H9 (cell line): Measurements from ENCODE around the gene MMP11. TPM values are rescaled to one million over a fixed set of nuclear protein-coding genes. Genes with fewer than 3 reads are reported as not detected.

Experiments
- DNase-seq: peaks from one replicate; pipeline ENCODE4 v3.0.0-alpha.2; 2017
- H2AFZ ChIP-seq: one replicate; pipeline ENCODE4 v1.6.1; 2013; ENCODE audit warnings: mild to moderate bottlenecking, low read length, control low read depth, moderate library complexity
- H2AK5ac ChIP-seq: 2 replicates; pipeline ENCODE4 v1.6.1; 2013; ENCODE audit warnings: low read length, control low read depth, mixed read lengths; ENCODE audit not compliant: insufficient read length
- H2BK120ac ChIP-seq: one replicate; pipeline ENCODE4 v1.6.1; 2013; ENCODE audit warnings: low read depth, mild to moderate bottlenecking, low read length, control low read depth, inconsistent platforms; ENCODE audit not compliant: poor library complexity, severe bottlenecking
- H2BK12ac ChIP-seq: 2 replicates; pipeline ENCODE4 v1.6.1; 2013; ENCODE audit warnings: low read length, control low read depth, mixed read lengths, low read depth; ENCODE audit not compliant: insufficient read length
- H2BK15ac ChIP-seq: 2 replicates; pipeline ENCODE4 v1.6.1; 2013; ENCODE audit warnings: low read depth, low read length, control low read depth
- H2BK20ac ChIP-seq: one replicate; pipeline ENCODE4 v1.6.1; 2013; ENCODE audit warnings: low read depth, mild to moderate bottlenecking, low read length, control low read depth, inconsistent platforms; ENCODE audit not compliant: poor library complexity, severe bottlenecking
- H2BK5ac ChIP-seq: 2 replicates; pipeline ENCODE4 v1.6.1; 2013; ENCODE audit warnings: low read length, control low read depth, mixed read lengths; ENCODE audit not compliant: insufficient read length
- H3K14ac ChIP-seq: 2 replicates; pipeline ENCODE4 v1.6.1; 2013; ENCODE audit warnings: low read length, control low read depth; ENCODE audit not compliant: insufficient read depth
- H3K18ac ChIP-seq: 2 replicates; pipeline ENCODE4 v1.6.1; 2013; ENCODE audit warnings: low read depth, mild to moderate bottlenecking, mixed read lengths, low read length, control low read depth; ENCODE audit not compliant: insufficient read length
- H3K23ac ChIP-seq: 2 replicates; pipeline ENCODE4 v1.6.1; 2013; ENCODE audit warnings: low read length, control low read depth, mixed read lengths, low read depth; ENCODE audit not compliant: insufficient read length
- H3K23me2 ChIP-seq: 2 replicates; pipeline ENCODE4 v1.6.1; 2013; ENCODE audit warnings: low read depth, mild to moderate bottlenecking, mixed read lengths, low read length, control low read depth; ENCODE audit not compliant: insufficient read length, poor library complexity, severe bottlenecking
- H3K27ac ChIP-seq: 2 replicates; pipeline ENCODE4 v1.5.1; 2013; ENCODE audit warnings: low read length, control low read depth, mixed read lengths, low read depth; ENCODE audit not compliant: insufficient read length
- H3K27me3 ChIP-seq: 2 replicates; pipeline ENCODE4 v1.6.1; 2013; ENCODE audit warnings: low read length, control low read depth, inconsistent platforms; ENCODE audit not compliant: insufficient read depth
- H3K4ac ChIP-seq: 2 replicates; pipeline ENCODE4 v1.6.1; 2013; ENCODE audit warnings: low read depth, mild to moderate bottlenecking, control low read depth, inconsistent platforms, low read length, moderate library complexity
- H3K4me1 ChIP-seq: 2 replicates; pipeline ENCODE4 v1.6.1; 2013; ENCODE audit warnings: low read length, control low read depth, inconsistent platforms; ENCODE audit not compliant: insufficient read depth
- H3K4me2 ChIP-seq: 2 replicates; pipeline ENCODE4 v1.6.1; 2013; ENCODE audit warnings: low read length, control low read depth, mixed read lengths; ENCODE audit not compliant: insufficient read length, insufficient read depth
- H3K56ac ChIP-seq: 2 replicates; pipeline ENCODE4 v1.6.1; 2013; ENCODE audit warnings: low read depth, mild to moderate bottlenecking, mixed read lengths, low read length, control low read depth; ENCODE audit not compliant: insufficient read length
- H3K79me1 ChIP-seq: 2 replicates; pipeline ENCODE4 v1.6.1; 2013; ENCODE audit warnings: low read depth, mild to moderate bottlenecking, moderate library complexity, low read length, control low read depth, inconsistent platforms; ENCODE audit not compliant: insufficient read depth, poor library complexity, severe bottlenecking
- H3K79me2 ChIP-seq: 2 replicates; pipeline ENCODE4 v1.6.1; 2013; ENCODE audit warnings: low read length, control low read depth, inconsistent platforms; ENCODE audit not compliant: insufficient read depth
- H3K9ac ChIP-seq: 2 replicates; pipeline ENCODE4 v1.6.1; 2013; ENCODE audit warnings: low read length, control low read depth, mixed read lengths; ENCODE audit not compliant: insufficient read length; ENCODE audit errors: extremely low read depth
- H3K9me3 ChIP-seq: one replicate; pipeline ENCODE4 v1.6.1; 2013; ENCODE audit warnings: low read depth, low read length, inconsistent platforms; ENCODE audit not compliant: control insufficient read depth
- H3T11ph ChIP-seq: one replicate; pipeline ENCODE4 v1.6.1; 2013; ENCODE audit warnings: mild to moderate bottlenecking, low read length, control low read depth, inconsistent platforms
- H4K20me1 ChIP-seq: one replicate; pipeline ENCODE4 v1.6.1; 2013; ENCODE audit not compliant: control insufficient read depth, insufficient read length, insufficient read depth
- H4K5ac ChIP-seq: 2 replicates; pipeline ENCODE4 v1.6.1; 2013; ENCODE audit warnings: low read depth, mild to moderate bottlenecking, mixed read lengths, low read length, control low read depth; ENCODE audit not compliant: insufficient read length
- H4K8ac ChIP-seq: replicated peaks from 2 replicates; pipeline ENCODE4 v1.6.1; 2013; ENCODE audit warnings: low read length, control low read depth, mixed read lengths, low read depth; ENCODE audit not compliant: insufficient read length
- H4K91ac ChIP-seq: 2 replicates; pipeline ENCODE4 v1.6.1; 2013; ENCODE audit warnings: low read depth, mild to moderate bottlenecking, moderate library complexity, mixed read lengths, low read length, control low read depth; ENCODE audit not compliant: insufficient read length
- H3K27ac Mint-ChIP-seq, 3 experiments: 2 replicates in 2 of 3; 3 replicates in 1 of 3; pipeline ENCODE4 v1.8.0; 2020 to 2021; ENCODE audit warnings: mixed read lengths in 3 of 3, mild to moderate bottlenecking in 1 of 3, moderate library complexity in 1 of 3
- H3K27me3 Mint-ChIP-seq: 2 replicates; pipeline ENCODE4 v1.8.0; 2021; ENCODE audit warnings: low read depth, mild to moderate bottlenecking, moderate library complexity, mixed read lengths
- H3K36me3 Mint-ChIP-seq, 3 experiments: 2 replicates in 2 of 3; 3 replicates in 1 of 3; pipeline ENCODE4 v1.8.0; 2020 to 2021; ENCODE audit warnings: low read depth in 3 of 3, mixed read lengths in 3 of 3; ENCODE audit not compliant: insufficient read depth in 1 of 3
- H3K4me1 Mint-ChIP-seq, 2 experiments: 2 replicates each; pipeline ENCODE4 v1.8.0; 2020; ENCODE audit warnings: mixed read lengths in 2 of 2
- H3K4me3 Mint-ChIP-seq, 2 experiments: 2 replicates in 1 of 2; 3 replicates in 1 of 2; pipeline ENCODE4 v1.8.0; 2020 to 2021; ENCODE audit warnings: mild to moderate bottlenecking in 2 of 2, mixed read lengths in 2 of 2, moderate library complexity in 1 of 2
- H3K9me3 Mint-ChIP-seq, 2 experiments: 2 replicates in 1 of 2; 3 replicates in 1 of 2; pipeline ENCODE4 v1.8.0; 2020; ENCODE audit warnings: mild to moderate bottlenecking in 2 of 2, mixed read lengths in 2 of 2, moderate library complexity in 1 of 2
- CTCF ChIP-seq: fragments of 200-600 bp; sonication (generic); conservative IDR thresholded peaks from 3 replicates; pipeline ENCODE4 v1.8.0; 2021; ENCODE audit warnings: antibody characterized with exemption, mild to moderate bottlenecking
- WGBS: extraction: QIAGEN DNeasy Blood & Tissue Kit; methylation state at CpG from one replicate; pipeline ENCODE4 v1.1.7; 2013; ENCODE audit warnings: missing lambda C conversion rate, low lambda C conversion rate, mixed read lengths; ENCODE audit not compliant: insufficient read length; ENCODE audit errors: extremely low coverage; 5-methylcytosine and 5-hydroxymethylcytosine counted together
- total RNA-seq: library from RNA; stranded (reverse); gene quantifications from 2 replicates; pipeline ENCODE4 v1.2.1, GENCODE V29; 2021

Gene MMP11
- total RNA-seq, 1 experiment from 2014 or later = 5.3 TPM

GRCh38 chr22:23818541-23818940 is 45.9 kb downstream of the MMP11 start:
- no peak overlapping the region for H3K27ac Mint-ChIP-seq

More at GRCh38 chr22:23818541-23818940, 45.9 kb downstream of the MMP11 start:
- H3K9me3 Mint-ChIP-seq = no peaks in the 10 kb centered on the region
- no peaks in the 10 kb centered on the region for H3K79me1 ChIP-seq
- no peaks in the 10 kb centered on the region for H3K27me3 Mint-ChIP-seq
- H3K4me1 Mint-ChIP-seq = peaks cover 5 to 10% of the 10 kb centered on the region in 2 experiments; a peak in 3 of 4 replicates
- H3K18ac ChIP-seq = no peak overlapping the region
- H3K27ac ChIP-seq = no peak overlapping the region
- H4K91ac ChIP-seq = no peak overlapping the region
- no peak overlapping the region for H3K56ac ChIP-seq
- no peak overlapping the region for H3K23ac ChIP-seq
- peaks cover 53 to 96% (median 96%) of the 10 kb centered on the region in 3 experiments for H3K36me3 Mint-ChIP-seq
- TF ChIP-seq CTCF = no peak
- H4K8ac ChIP-seq = no peak overlapping the region
- DNase-seq = no peak
- H3K27me3 ChIP-seq = no peaks in the 10 kb centered on the region
- H2BK12ac ChIP-seq = no peak overlapping the region
- H3K9ac ChIP-seq = no peak overlapping the region
- no peak overlapping the region for H4K5ac ChIP-seq
- H3T11ph ChIP-seq = no peak overlapping the region
- H2AFZ ChIP-seq = no peak overlapping the region
- no peak overlapping the region for H3K4ac ChIP-seq
- no peak overlapping the region for H3K4me2 ChIP-seq
- H2BK15ac ChIP-seq = no peak overlapping the region
- no peak overlapping the region for H2BK20ac ChIP-seq
- no peaks in the 10 kb centered on the region for H3K79me2 ChIP-seq
- H3K23me2 ChIP-seq = no peaks in the 10 kb centered on the region
- no peaks in the 10 kb centered on the region for H3K9me3 ChIP-seq
- no peak overlapping the region for H3K4me3 Mint-ChIP-seq
- H2BK120ac ChIP-seq = no peak overlapping the region
- no peaks in the 10 kb centered on the region for H4K20me1 ChIP-seq
- H3K4me1 ChIP-seq = no peaks in the 10 kb centered on the region
- no peak overlapping the region for H3K14ac ChIP-seq
- H2AK5ac ChIP-seq = no peak overlapping the region
- WGBS = no CpG with 5 or more reads among the region's 2 CpGs
- H2BK5ac ChIP-seq = no peak overlapping the region
